MCF 10A (cell line): ENCODE measurements around the gene SPON1. TPM values are rescaled to one million over a fixed set of nuclear protein-coding genes. Genes with fewer than 3 reads are reported as not detected.
"Not testable (repeated sequence)": the region's sequence is repeated elsewhere in the genome, so short reads cannot be mapped to it uniquely, and the experiment has no call there.

Experiments used
- BruUV-seq: library from RNA; stranded (reverse); fragments of 400-500 nt; replicated peaks from 2 replicates; lab custom pipeline; 2021; lab: Mats Ljungman, UMichigan
- CTCF ChIA-PET: fragments of 300-600 bp; sonication (Branson Sonifier 250); formaldehyde crosslinking; extraction: SDS; loops from one replicate; lab custom pipeline; 2021; ENCODE audit warnings: antibody characterized with exemption, inconsistent platforms; lab: Yijun Ruan, JAX
- POLR2A ChIA-PET: fragments of 300-600, 350-650 bp; sonication (Branson Sonifier 250); formaldehyde crosslinking; extraction: SDS; loops from one replicate; lab custom pipeline; 2020; ENCODE audit warnings: antibody characterized with exemption, inconsistent platforms; lab: Yijun Ruan, JAX
- DNase-seq: peaks from one replicate; pipeline ENCODE4 v3.0.0-alpha.2; 2018; ENCODE audit not compliant: unreplicated experiment
- H3K27ac Mint-ChIP-seq: one replicate; pipeline ENCODE4 v1.8.0; 2022; ENCODE audit warnings: mild to moderate bottlenecking, low read depth, mixed read lengths; ENCODE audit not compliant: unreplicated experiment
- H3K27me3 Mint-ChIP-seq: one replicate; pipeline ENCODE4 v1.8.0; 2022; ENCODE audit warnings: mixed read lengths; ENCODE audit not compliant: insufficient read depth, unreplicated experiment
- H3K36me3 Mint-ChIP-seq: one replicate; pipeline ENCODE4 v1.8.0; 2022; ENCODE audit warnings: mild to moderate bottlenecking, moderate library complexity, mixed read lengths; ENCODE audit not compliant: insufficient read depth, unreplicated experiment
- H3K4me1 Mint-ChIP-seq: one replicate; pipeline ENCODE4 v1.8.0; 2022; ENCODE audit warnings: mixed read lengths; ENCODE audit not compliant: insufficient read depth, unreplicated experiment
- H3K4me3 Mint-ChIP-seq: one replicate; pipeline ENCODE4 v1.8.0; 2022; ENCODE audit warnings: mild to moderate bottlenecking, moderate library complexity, mixed read lengths; ENCODE audit not compliant: unreplicated experiment
- H3K9me3 Mint-ChIP-seq: one replicate; pipeline ENCODE4 v1.8.0; 2022; ENCODE audit warnings: mixed read lengths; ENCODE audit not compliant: unreplicated experiment
- intact Hi-C: fragments of 100-400 bp; cut with micrococcal nuclease; formaldehyde crosslinking; loops from 2 replicates; pipeline ENCODE4 v1.14.1; 2022
- total RNA-seq: library from RNA; stranded (reverse); gene quantifications from 2 replicates; pipeline ENCODE4 v1.2.3, GENCODE V29; 2022
- TF ChIP-seq, protein P1 (sequence below): fragments of 200-600 bp; IDR thresholded peaks from one replicate; pipeline ENCODE4 v1.8.0; 2022; ENCODE audit warnings: antibody characterized with exemption, mild to moderate bottlenecking; ENCODE audit not compliant: unreplicated experiment

The SPON1 gene
- total RNA-seq, 1 experiment from 2014 or later = not detected

DNA sequence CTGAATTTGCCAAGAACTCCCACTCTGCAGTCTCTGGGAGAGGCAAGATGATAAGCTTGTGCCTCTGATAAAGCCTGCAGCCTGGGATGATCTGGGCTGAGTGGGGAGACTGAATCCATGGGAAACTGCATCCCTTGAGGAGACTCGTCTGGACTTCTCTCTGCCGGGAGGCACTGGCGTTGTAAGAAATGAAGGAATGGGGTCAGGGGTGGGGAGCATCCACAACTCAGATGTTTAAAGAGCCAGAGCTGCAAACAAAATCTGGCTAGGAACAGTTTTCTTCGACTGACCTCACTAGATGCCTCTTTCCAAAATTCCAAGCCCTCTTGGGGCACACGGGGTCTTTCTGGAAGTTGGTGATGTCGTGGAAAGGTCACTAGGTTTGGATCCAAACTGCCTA is 64.4 kb downstream of the SPON1 start:
- H3K9me3 Mint-ChIP-seq = no peaks in the 10 kb centered on the region
- POLR2A ChIA-PET = interaction anchor here (0.7 to 1.2 kb wide), 2 partner anchors 10 to 15 kb away, joined by 3 read pairs; no protein-coding TSS in a partner anchor
- no peak for DNase-seq
- H3K4me1 Mint-ChIP-seq = peaks cover 18% of the 10 kb centered on the region
- no TSS peak for BruUV-seq
- no peak overlapping the region for H3K4me3 Mint-ChIP-seq
- H3K27me3 Mint-ChIP-seq = peaks cover 19% of the 10 kb centered on the region
- TF ChIP-seq, protein P1, sequence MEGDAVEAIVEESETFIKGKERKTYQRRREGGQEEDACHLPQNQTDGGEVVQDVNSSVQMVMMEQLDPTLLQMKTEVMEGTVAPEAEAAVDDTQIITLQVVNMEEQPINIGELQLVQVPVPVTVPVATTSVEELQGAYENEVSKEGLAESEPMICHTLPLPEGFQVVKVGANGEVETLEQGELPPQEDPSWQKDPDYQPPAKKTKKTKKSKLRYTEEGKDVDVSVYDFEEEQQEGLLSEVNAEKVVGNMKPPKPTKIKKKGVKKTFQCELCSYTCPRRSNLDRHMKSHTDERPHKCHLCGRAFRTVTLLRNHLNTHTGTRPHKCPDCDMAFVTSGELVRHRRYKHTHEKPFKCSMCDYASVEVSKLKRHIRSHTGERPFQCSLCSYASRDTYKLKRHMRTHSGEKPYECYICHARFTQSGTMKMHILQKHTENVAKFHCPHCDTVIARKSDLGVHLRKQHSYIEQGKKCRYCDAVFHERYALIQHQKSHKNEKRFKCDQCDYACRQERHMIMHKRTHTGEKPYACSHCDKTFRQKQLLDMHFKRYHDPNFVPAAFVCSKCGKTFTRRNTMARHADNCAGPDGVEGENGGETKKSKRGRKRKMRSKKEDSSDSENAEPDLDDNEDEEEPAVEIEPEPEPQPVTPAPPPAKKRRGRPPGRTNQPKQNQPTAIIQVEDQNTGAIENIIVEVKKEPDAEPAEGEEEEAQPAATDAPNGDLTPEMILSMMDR = no peak
- CTCF ChIA-PET = no interaction called here
- intact Hi-C loops = no loop called here
- H3K36me3 Mint-ChIP-seq = no peaks in the 10 kb centered on the region
- no peak overlapping the region for H3K27ac Mint-ChIP-seq

DNA sequence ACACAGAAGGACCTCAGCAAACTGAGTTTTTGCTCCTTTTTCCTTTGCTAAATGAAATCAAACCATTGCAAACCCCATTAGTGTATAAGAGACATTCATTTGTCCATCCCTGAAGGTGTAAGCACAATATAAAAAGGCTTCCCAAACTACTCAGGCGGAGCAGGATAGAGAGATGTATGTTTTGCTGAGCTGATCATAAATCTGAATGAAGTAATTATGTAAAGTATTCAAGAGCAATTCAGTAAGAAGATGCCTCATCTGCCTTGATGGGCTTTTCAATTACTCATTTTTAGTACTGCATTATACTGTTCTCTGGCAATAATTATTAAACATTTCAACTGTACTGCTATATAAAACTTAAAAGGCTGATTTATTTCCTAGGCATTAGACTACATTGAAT is 65.0 kb downstream of the SPON1 start:
- intact Hi-C loops = no loop called here
- TF ChIP-seq, protein P1 = no peak
- H3K36me3 Mint-ChIP-seq = no peaks in the 10 kb centered on the region
- DNase-seq = no peak
- CTCF ChIA-PET = no interaction called here
- no peak overlapping the region for H3K4me3 Mint-ChIP-seq
- BruUV-seq = no TSS peak
- no peak overlapping the region for H3K27ac Mint-ChIP-seq
- POLR2A ChIA-PET = interaction anchor here (1.2 kb wide), 1 partner anchor 9 kb away, joined by 3 read pairs; no protein-coding TSS in a partner anchor
- H3K27me3 Mint-ChIP-seq = peaks cover 13% of the 10 kb centered on the region
- H3K4me1 Mint-ChIP-seq = peaks cover 18% of the 10 kb centered on the region
- H3K9me3 Mint-ChIP-seq = no peaks in the 10 kb centered on the region

DNA sequence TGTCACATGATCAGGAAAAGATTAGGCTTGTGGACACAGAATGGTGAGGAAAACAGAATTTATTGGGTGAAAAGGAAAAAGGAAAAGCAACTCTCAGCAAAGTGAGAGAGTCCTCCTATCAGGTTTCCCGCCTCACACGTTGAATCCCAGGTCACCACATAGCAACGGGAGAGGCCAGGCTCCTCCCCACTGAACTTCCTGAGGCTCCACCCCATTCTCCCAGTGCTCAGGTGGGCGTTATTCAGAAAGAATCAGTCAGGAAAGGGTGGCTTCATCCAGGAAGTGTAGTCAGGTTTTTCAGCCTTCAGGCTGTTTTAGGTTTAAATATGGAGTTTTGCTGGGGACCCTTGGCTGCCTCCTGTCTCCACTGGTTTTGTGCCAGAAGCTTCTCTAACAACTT is 66.9 kb downstream of the SPON1 start:
- H3K27ac Mint-ChIP-seq = no peak overlapping the region
- TF ChIP-seq, protein P1 = no peak
- DNase-seq = no peak
- H3K36me3 Mint-ChIP-seq = no peaks in the 10 kb centered on the region
- H3K4me1 Mint-ChIP-seq = peaks cover 18% of the 10 kb centered on the region
- no peak overlapping the region for H3K4me3 Mint-ChIP-seq
- POLR2A ChIA-PET = interaction anchor here (0.6 kb wide), 1 partner anchor 145 kb away, joined by 3 read pairs; no protein-coding TSS in a partner anchor
- CTCF ChIA-PET = interaction anchor here (1.0 kb wide), 2 partner anchors 14 to 253 kb away, joined by 3 to 4 read pairs; no protein-coding TSS in a partner anchor
- intact Hi-C loops = no loop called here
- H3K27me3 Mint-ChIP-seq = peaks cover 12% of the 10 kb centered on the region
- BruUV-seq = no TSS peak
- H3K9me3 Mint-ChIP-seq = no peaks in the 10 kb centered on the region

DNA sequence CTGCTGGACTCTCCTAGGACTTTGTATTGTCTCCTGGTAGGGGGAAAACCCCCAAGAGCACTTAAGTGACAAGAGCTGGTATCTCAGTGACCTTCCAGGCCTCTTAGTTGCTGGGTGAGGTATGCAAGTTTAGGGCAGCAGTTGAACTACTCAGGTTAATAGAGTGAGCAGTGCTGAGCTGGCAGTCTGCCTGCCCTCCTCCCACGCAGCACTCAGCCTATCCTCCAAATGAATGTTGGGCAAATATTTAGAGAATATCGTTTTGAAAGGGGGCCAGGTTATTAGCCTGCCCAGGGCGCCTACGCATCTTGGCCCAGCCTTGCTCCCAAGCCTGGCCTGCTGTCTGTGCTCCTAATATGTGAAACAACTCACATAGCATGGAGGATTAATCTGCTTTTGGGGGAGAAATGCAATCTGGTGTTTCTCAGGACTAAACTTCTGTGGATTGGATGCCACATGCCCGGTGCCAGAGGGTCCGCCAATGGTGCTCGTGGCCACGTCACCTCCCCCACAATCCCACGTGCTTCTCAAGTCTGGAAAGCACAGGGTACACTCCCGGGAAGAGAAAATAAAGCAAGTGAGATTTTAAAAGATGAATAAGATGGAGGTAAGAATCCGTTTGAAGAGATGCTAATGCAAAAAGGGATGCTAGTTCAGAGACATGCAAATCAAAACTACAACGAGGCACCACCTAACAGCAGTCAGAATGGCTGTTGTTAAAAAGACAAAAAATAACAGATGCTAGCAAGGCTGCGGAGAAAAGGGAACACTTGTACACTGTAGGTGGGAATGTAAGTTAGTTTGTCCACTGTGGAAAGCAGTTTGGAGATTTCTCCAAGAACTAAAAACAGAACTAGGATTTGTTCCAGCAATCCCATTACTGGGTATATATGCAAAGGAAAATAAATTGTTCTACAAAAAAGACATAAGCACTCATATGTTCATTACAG is 67.7 kb downstream of the SPON1 start:
- CTCF ChIA-PET = no interaction called here
- TF ChIP-seq, protein P1 = no peak
- intact Hi-C loops = no loop called here
- peaks cover 18% of the 10 kb centered on the region for H3K4me1 Mint-ChIP-seq
- BruUV-seq = no TSS peak
- no peaks in the 10 kb centered on the region for H3K36me3 Mint-ChIP-seq
- H3K9me3 Mint-ChIP-seq = no peaks in the 10 kb centered on the region
- no peak overlapping the region for H3K4me3 Mint-ChIP-seq
- H3K27ac Mint-ChIP-seq = peak overlapping the region; percentile 2
- POLR2A ChIA-PET = no interaction called here
- peaks cover 12% of the 10 kb centered on the region for H3K27me3 Mint-ChIP-seq
- DNase-seq = peak; percentile 88

DNA sequence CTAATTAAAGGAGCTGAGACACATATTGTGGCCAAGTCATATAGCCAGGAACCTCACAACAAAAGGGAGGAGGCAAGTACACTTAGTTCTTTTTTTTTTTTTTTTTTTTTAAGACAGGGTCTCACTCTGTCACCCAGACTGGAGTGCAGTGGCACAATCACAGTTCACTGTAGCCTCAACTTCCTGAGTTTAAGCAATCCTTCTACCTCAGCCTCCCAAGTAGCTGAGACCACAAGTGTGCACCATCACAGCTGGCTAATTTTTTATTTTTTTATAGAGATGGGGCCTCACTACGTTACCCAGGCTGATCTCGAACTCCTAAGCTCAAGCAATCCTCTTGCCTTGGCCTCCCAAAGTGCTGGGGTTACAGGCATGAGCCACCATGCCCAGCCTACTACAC is 73.0 kb downstream of the SPON1 start:
- DNase-seq, BruUV-seq, H3K4me3 Mint-ChIP-seq, H3K36me3 Mint-ChIP-seq, H3K4me1 Mint-ChIP-seq, POLR2A ChIA-PET, intact Hi-C loops, H3K27ac Mint-ChIP-seq, H3K9me3 Mint-ChIP-seq: not testable (repeated sequence)
- peaks cover 21% of the 10 kb centered on the region for H3K27me3 Mint-ChIP-seq
- CTCF ChIA-PET = interaction anchor here (0.7 kb wide), 1 partner anchor 80 kb away, joined by 3 read pairs; no protein-coding TSS in a partner anchor
